ENCODE data around the gene CASP14.

GRCh38 chr19:15008308-15008707 lies 41.0 kb upstream of the CASP14 start:
- TF ChIP-seq POLR2A (IDR thresholded peaks at IDR 0.05) (no peak), EP300 (IDR thresholded peaks at IDR 0.05) (no peak), POLR2AphosphoS5 (IDR thresholded peaks at IDR 0.05) (no peak)
